HEK293T (cell line): ENCODE results near the gene BIVM.

ENCODE experiments used
- CTCF ChIA-PET: fragments of 350-600 bp; formaldehyde crosslinking; extraction: SDS; loops from one replicate; lab custom pipeline; 2021; ENCODE audit warnings: antibody characterized with exemption, inconsistent platforms; lab: Yijun Ruan, JAX
- POLR2A ChIA-PET: fragments of 350-600 bp; formaldehyde crosslinking; extraction: SDS; loops from one replicate; lab custom pipeline; 2020; ENCODE audit warnings: antibody characterized with exemption, inconsistent platforms; lab: Yijun Ruan, JAX
- DNase-seq: peaks from one replicate; pipeline ENCODE4 v3.0.0; 2012; ENCODE audit warnings: mixed read lengths; ENCODE audit errors: extremely low spot score
- ARNT ChIP-seq: fragments of 450-650 bp; IDR thresholded peaks from 2 replicates; pipeline ENCODE4 v1.6.1; 2017; ENCODE audit warnings: mild to moderate bottlenecking
- BHLHE40 ChIP-seq: fragments of 450-650 bp; IDR thresholded peaks from 2 replicates; pipeline ENCODE4 v1.6.1; 2016; ENCODE audit warnings: mild to moderate bottlenecking, moderate library complexity, borderline replicate concordance
- CTBP1 ChIP-seq: fragments of 450-650 bp; IDR thresholded peaks from 2 replicates; pipeline ENCODE4 v1.6.1; 2016; ENCODE audit warnings: borderline replicate concordance
- ELF4 ChIP-seq: fragments of 450-650 bp; IDR thresholded peaks from 2 replicates; pipeline ENCODE4 v1.6.1; 2017; ENCODE audit warnings: antibody characterized with exemption
- FOXA1 ChIP-seq: fragments of 450-650 bp; IDR thresholded peaks from 2 replicates; pipeline ENCODE4 v1.6.1; 2016; ENCODE audit warnings: mild to moderate bottlenecking
- FOXK2 ChIP-seq: fragments of 450-650 bp; IDR thresholded peaks from 2 replicates; pipeline ENCODE4 v1.6.1; 2016; ENCODE audit warnings: mild to moderate bottlenecking
- FOXM1 ChIP-seq: fragments of 450-650 bp; IDR thresholded peaks from 2 replicates; pipeline ENCODE4 v1.6.1; 2017; ENCODE audit warnings: mild to moderate bottlenecking, borderline replicate concordance
- HDGF ChIP-seq: fragments of 450-650 bp; IDR thresholded peaks from 2 replicates; pipeline ENCODE4 v1.6.1; 2017; ENCODE audit warnings: antibody characterized with exemption, borderline replicate concordance
- L3MBTL2 ChIP-seq: fragments of 450-650 bp; conservative IDR thresholded peaks from 2 replicates; pipeline ENCODE4 v1.6.1; 2016; ENCODE audit warnings: mild to moderate bottlenecking
- LEF1 ChIP-seq: fragments of 450-650 bp; IDR thresholded peaks from 2 replicates; pipeline ENCODE4 v1.6.1; 2017; ENCODE audit warnings: mild to moderate bottlenecking, borderline replicate concordance
- NFRKB ChIP-seq: fragments of 450-650 bp; IDR thresholded peaks from 2 replicates; pipeline ENCODE4 v1.6.1; 2016; ENCODE audit warnings: mild to moderate bottlenecking, moderate library complexity
- SP1 ChIP-seq: fragments of 450-650 bp; IDR thresholded peaks from 2 replicates; pipeline ENCODE4 v1.6.1; 2017
- SUZ12 ChIP-seq: fragments of 450-650 bp; IDR thresholded peaks from 2 replicates; pipeline ENCODE4 v1.6.1; 2016; ENCODE audit warnings: mild to moderate bottlenecking
- TARDBP ChIP-seq: fragments of 450-650 bp; IDR thresholded peaks from 2 replicates; pipeline ENCODE4 v1.6.1; 2016
- ZNF384 ChIP-seq: fragments of 450-650 bp; IDR thresholded peaks from 2 replicates; pipeline ENCODE4 v1.6.1; 2016
- TF ChIP-seq, protein P1 (sequence below): fragments of 450-650 bp; IDR thresholded peaks from 2 replicates; pipeline ENCODE4 v1.6.1; 2016

The BIVM gene

DNA sequence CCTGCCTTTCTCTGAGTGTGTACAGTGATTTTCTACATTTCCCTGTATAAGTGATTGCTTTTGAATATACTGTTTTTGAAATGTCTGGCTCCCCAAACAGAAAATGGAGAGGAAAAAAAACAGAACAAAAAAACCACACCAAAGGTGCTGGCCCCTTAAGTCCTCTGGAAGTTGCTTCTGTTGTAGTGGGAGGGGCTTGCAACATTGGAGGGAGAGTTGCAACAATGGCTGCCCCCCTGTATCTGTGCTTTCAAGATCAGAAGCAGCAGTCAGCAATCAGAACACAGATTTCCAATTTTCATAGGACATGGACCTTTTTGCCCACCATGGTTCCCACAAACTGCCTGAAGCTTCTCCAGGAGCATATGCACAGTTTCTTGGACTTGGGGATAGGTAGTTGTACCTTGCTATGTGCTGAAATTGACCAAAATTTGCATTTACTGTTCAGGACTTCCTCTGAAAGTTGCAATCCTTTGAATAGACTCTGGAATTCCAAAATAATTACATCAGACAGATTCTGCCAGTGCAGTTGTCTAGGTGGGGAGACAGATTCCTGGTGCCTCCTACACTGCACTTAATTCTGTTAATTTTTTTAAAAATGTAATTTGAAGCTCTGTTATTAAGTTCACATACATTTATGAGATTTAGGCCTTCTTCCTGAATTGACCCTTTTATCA lies 13.8 kb downstream of the BIVM start:
- ChIA-PET CTCF (interaction anchor here (0.6 kb wide), 1 partner anchor 11 kb away, joined by 3 read pairs; no protein-coding TSS in a partner anchor), POLR2A (interaction anchor here (1.6 kb wide), 1 partner anchor 39 kb away, joined by 5 read pairs; the partner anchor contains the start of gene TEX30)
- peak; percentile 5 for DNase-seq
- TF ChIP-seq, protein P1, sequence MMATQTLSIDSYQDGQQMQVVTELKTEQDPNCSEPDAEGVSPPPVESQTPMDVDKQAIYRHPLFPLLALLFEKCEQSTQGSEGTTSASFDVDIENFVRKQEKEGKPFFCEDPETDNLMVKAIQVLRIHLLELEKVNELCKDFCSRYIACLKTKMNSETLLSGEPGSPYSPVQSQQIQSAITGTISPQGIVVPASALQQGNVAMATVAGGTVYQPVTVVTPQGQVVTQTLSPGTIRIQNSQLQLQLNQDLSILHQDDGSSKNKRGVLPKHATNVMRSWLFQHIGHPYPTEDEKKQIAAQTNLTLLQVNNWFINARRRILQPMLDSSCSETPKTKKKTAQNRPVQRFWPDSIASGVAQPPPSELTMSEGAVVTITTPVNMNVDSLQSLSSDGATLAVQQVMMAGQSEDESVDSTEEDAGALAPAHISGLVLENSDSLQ: no peak
- TF ChIP-seq CTBP1: no peak

DNA sequence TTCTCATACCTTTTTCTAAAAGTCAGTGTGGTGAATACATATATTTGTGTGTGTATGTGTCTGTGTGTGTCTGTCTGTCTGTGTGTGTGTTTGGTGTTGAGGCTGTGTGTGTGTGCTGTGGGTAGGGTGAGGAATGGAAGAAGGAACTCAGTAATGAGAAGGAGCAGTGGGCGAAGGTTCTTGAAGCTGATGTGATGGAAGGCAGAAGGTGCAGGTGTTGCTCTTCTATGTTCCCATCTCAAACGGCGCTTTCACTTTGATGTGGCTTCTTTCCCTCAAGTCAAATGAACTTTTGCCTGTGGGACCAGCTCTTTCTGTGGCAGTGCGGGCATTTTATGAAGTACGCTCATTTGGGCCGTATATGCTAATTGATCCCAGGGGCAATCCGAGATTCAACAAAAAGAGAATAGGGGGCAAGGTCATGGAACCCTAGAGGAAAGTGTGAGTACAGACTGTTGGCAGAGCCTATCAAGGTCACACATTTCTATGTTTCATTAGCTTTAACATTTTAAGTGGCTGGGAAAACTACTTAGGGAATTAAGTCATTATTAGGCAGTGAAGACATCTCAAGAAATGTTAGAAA lies 15.2 kb downstream of the BIVM start:
- ChIA-PET POLR2A (interaction anchor here (1.4 to 1.9 kb wide), 3 partner anchors 14 to 41 kb away, joined by 3 to 6 read pairs (median 5); partner anchors contain the start of genes ERCC5 and TEX30), CTCF (no interaction called here)
- TF ChIP-seq BHLHE40: no peak
- TF ChIP-seq FOXK2: no peak
- TF ChIP-seq SP1: no peak
- no peak for TF ChIP-seq HDGF
- TF ChIP-seq ARNT: no peak
- TF ChIP-seq FOXA1: no peak
- TF ChIP-seq ELF4: no peak
- no peak for TF ChIP-seq FOXM1
- TF ChIP-seq, protein P1: no peak
- TF ChIP-seq ZNF384: no peak
- DNase-seq: no peak

DNA sequence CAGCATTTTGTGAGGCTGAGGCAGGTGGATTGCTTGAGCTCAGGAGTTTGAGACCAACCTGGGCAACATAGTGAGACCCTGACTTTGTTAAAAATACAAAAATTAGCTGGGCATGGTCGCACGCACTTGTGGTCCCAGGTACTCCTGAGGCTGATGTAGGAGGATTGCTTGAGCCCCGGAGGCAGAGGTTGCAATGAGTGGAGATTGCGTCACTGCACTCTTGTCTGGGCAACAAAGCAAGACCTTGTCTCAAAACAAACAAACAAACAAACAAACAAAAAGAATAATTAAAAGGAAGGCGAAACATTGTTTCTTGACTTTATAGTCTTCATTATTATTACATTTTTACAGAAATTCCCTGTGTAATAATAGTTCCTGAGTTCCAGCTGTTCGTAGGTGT lies 15.9 kb downstream of the BIVM start:
- no peak for DNase-seq
- TF ChIP-seq CTBP1: no peak
- TF ChIP-seq SUZ12: no peak
- TF ChIP-seq FOXM1: no peak
- no peak for TF ChIP-seq ARNT
- no peak for TF ChIP-seq HDGF
- TF ChIP-seq FOXA1: no peak
- TF ChIP-seq NFRKB: no peak
- TF ChIP-seq ELF4: no peak
- TF ChIP-seq LEF1: no peak
- TF ChIP-seq BHLHE40: no peak
- no peak for TF ChIP-seq TARDBP
- no peak for TF ChIP-seq ZNF384
- no peak for TF ChIP-seq L3MBTL2
- no peak for TF ChIP-seq SP1
- TF ChIP-seq, protein P1: no peak
- no peak for TF ChIP-seq FOXK2
- CTCF ChIA-PET: no interaction called here
- POLR2A ChIA-PET: interaction anchor here (1.4 to 1.9 kb wide), 2 partner anchors 14 to 31 kb away, joined by 3 to 6 read pairs; partner anchors contain the start of gene ERCC5

DNA sequence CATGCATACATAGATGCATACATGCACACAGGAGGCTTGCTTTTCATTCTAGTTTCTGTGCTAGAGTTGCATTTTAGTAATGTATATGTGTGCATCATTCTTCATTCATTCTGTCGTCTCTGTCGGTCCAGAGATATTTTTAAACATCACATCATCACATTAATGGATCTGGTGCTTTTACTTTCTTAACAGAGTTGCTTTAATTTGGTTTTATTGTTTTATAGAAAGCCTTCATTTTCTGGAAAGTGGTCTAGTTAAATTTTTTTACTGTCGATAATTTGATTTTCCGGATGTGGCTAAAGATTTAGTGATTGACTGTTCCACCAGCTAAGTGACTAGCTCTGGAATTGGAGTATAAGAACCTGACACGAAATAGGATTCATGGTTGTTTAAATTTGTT lies 16.9 kb downstream of the BIVM start:
- ChIA-PET POLR2A (interaction anchor here (1.9 kb wide), 1 partner anchor 15 kb away, joined by 6 read pairs; no protein-coding TSS in a partner anchor), CTCF (no interaction called here)
- no peak for TF ChIP-seq L3MBTL2
- TF ChIP-seq FOXM1: no peak
- no peak for TF ChIP-seq SUZ12
- no peak for TF ChIP-seq BHLHE40
- no peak for TF ChIP-seq FOXK2
- DNase-seq: no peak

DNA sequence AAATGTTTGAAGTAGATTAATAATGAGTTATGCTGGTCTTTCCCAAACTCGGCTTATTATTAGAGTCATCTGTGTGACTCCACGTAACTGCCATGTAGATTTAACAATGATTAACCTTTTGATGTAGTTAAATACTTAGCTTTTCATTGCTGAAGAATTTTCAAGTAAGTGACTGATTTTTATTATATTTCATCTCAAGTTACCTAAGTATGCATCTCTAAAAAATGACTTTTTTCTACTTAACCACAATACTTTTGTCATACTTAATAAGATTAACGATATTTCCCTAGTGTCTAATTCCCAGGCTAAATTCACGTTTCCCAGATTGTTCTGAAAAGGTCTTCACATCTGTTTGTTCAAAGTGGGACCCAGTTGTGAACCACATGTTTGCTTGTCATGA lies 17.8 kb downstream of the BIVM start:
- ChIA-PET CTCF (interaction anchor here (0.6 kb wide), 1 partner anchor 1513 kb away, joined by 7 read pairs; no protein-coding TSS in a partner anchor), POLR2A (no interaction called here)
- DNase-seq: no peak
- no peak for TF ChIP-seq L3MBTL2
- no peak for TF ChIP-seq ARNT
- no peak for TF ChIP-seq SUZ12
- no peak for TF ChIP-seq BHLHE40

DNA sequence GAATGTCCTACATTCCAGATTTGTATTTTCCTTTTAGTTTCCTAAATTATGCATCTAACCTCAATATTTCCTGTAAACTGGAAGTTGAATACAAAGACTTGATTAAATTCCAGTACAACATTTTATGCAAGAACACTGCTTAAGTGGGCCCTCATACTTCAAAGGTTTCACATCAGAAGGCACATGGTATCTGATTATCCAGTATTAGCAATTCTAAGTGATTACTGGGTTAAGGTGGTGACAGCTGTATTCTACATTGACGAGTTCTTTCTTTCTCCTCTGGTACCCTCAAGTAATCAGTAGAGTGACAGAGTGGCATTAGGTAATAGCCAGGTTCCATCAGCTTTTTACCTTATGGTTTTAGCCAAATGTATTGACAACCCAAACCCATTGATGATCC lies 18.3 kb downstream of the BIVM start:
- no peak for DNase-seq
- POLR2A ChIA-PET: no interaction called here
- CTCF ChIA-PET: interaction anchor here (0.5 to 0.6 kb wide), 2 partner anchors 15 to 1514 kb away, joined by 7 read pairs; no protein-coding TSS in a partner anchor
- TF ChIP-seq TARDBP: no peak
- no peak for TF ChIP-seq HDGF
- TF ChIP-seq BHLHE40: no peak
- no peak for TF ChIP-seq CTBP1
- TF ChIP-seq ZNF384: no peak
- TF ChIP-seq ELF4: no peak
